Measurements from ENCODE around the gene MCHR1. TPM values are rescaled to one million over a fixed set of nuclear protein-coding genes. Genes with fewer than 3 reads are reported as not detected.

The MCHR1 gene
- total RNA-seq, 1 donor: under 0.01 TPM

DNA sequence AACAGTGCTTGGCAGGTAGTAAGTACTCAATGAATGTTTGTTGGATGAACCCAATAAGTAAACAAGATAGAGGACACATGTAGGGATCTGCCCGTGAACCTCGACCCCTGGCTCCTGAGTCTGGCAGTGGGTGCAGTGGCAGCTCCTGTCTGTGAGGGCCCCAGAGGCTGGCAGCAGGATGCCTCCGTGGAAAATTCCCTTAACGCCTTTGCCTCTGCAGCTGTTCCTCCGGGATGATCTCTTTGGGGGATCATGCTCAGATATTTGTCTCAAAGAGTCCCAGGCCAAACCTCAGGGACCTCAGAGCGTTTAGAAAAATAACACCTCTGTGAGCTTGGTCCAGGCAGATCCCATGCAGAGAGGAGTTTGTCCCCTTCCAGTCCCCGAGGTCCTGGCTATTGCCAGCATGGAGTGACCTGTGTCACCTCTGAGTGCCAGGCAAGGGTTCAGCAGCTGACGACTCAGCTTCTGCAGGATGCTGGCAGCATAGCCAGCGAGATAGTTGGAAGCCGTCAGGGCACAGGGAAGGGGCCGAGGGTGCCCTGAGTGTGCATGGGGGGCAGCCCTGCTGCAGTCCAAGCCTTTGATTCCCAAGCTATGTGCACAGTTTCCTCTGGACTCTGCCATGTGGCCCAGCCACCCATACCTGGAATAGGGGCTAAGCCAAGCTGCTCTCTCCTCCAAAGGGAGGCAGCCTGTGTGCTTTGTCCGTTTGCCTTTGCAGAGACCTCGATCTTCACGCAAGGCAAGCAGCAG, 613 bp upstream of the MCHR1 start:
- DNase-seq (ENCODE audit: low read depth): no peak
- H3K4me3 ChIP-seq (ENCODE audit: low read depth, low read length): no peak overlapping the region
- TF ChIP-seq, protein P1, sequence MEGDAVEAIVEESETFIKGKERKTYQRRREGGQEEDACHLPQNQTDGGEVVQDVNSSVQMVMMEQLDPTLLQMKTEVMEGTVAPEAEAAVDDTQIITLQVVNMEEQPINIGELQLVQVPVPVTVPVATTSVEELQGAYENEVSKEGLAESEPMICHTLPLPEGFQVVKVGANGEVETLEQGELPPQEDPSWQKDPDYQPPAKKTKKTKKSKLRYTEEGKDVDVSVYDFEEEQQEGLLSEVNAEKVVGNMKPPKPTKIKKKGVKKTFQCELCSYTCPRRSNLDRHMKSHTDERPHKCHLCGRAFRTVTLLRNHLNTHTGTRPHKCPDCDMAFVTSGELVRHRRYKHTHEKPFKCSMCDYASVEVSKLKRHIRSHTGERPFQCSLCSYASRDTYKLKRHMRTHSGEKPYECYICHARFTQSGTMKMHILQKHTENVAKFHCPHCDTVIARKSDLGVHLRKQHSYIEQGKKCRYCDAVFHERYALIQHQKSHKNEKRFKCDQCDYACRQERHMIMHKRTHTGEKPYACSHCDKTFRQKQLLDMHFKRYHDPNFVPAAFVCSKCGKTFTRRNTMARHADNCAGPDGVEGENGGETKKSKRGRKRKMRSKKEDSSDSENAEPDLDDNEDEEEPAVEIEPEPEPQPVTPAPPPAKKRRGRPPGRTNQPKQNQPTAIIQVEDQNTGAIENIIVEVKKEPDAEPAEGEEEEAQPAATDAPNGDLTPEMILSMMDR (IDR thresholded peaks at IDR 0.05; ENCODE audit: insufficient read depth, low read length): no peak

DNA sequence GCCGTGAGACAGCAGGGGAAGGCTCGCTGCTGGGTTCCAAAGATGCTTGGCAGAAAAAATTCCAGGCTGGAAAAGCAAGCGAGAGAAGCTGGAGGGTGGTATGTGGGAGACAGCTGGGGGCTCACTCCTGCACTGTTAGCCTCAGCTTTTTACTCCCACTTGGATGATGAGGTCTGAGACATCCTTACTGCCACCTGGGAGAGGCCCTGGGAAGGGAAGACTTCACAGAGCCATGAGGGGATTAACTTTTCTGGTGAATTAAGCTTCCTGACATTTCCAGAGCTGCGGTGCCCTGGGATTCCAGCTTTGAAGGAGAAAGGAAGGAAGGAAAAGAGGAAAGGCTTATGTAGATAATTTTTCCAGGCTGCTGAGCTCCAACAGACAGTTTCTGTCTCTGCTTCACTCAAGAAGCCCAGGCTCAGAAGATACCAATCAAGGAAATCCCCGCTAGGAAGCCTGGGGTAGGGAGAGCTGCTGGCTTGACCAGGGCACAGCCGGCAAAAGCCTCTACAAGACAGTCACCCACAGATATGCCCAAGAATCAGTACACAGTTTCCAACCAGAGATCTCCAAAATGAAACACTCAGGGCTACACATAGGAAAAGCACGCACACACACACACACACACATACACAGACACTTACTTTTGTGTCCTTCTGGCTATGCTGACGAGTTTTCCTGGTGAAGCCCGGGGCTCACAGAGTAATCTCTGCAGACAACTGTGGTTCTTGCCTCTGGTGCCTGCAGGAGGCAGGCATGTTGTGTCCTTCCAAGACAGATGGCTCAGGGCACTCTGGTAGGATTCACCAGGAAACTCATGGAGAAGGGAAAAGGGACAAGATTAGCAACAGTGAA, 907 bp downstream of the MCHR1 start:
- TF ChIP-seq, protein P1 (IDR thresholded peaks at IDR 0.05; ENCODE audit: insufficient read depth, low read length): peak; percentile 4
- DNase-seq (ENCODE audit: low read depth): peak; percentile 18
- no peak overlapping the region for H3K4me3 ChIP-seq (ENCODE audit: low read depth, low read length)

DNA sequence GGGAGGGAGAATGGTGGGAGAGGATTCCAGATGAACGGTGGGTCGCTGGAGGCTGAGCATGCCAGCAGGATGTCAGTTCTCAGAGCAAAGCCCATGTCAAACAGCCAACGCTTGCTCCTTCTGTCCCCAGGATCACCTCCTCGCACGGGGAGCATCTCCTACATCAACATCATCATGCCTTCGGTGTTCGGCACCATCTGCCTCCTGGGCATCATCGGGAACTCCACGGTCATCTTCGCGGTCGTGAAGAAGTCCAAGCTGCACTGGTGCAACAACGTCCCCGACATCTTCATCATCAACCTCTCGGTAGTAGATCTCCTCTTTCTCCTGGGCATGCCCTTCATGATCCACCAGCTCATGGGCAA, 1.5 kb downstream of the MCHR1 start:
- H3K4me3 ChIP-seq (ENCODE audit: low read depth, low read length): no peak overlapping the region
- no peak for DNase-seq (ENCODE audit: low read depth)
- TF ChIP-seq, protein P1 (IDR thresholded peaks at IDR 0.05; ENCODE audit: insufficient read depth, low read length): no peak

DNA sequence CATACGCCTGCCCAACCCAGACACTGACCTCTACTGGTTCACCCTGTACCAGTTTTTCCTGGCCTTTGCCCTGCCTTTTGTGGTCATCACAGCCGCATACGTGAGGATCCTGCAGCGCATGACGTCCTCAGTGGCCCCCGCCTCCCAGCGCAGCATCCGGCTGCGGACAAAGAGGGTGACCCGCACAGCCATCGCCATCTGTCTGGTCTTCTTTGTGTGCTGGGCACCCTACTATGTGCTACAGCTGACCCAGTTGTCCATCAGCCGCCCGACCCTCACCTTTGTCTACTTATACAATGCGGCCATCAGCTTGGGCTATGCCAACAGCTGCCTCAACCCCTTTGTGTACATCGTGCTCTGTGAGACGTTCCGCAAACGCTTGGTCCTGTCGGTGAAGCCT, 2.2 kb downstream of the MCHR1 start:
- H3K4me3 ChIP-seq (ENCODE audit: low read depth, low read length): no peak overlapping the region
- no peak for DNase-seq (ENCODE audit: low read depth)
- TF ChIP-seq, protein P1 (IDR thresholded peaks at IDR 0.05; ENCODE audit: insufficient read depth, low read length): no peak

DNA sequence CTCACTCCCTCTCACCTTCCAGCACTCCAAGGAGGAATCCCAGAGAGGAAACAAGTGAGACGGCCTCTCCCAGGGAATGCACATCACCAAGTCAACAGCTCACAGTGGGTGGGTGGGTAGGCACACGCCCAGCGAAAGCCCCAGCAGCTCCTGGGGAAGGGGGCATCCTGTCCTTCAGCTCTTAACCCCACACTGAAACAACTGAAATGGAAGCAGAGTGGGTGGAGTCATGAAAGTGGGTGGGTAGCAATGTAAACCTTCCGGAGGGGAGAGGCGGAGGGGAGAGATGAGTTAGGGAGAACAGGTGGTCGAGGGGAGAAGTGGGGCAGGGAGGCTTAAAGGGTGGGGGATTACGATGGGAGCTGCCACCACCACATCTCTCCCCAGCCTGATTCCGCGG, 5.4 kb downstream of the MCHR1 start:
- DNase-seq (ENCODE audit: low read depth): no peak
- H3K4me3 ChIP-seq (ENCODE audit: low read depth, low read length): no peak overlapping the region
- TF ChIP-seq, protein P1 (IDR thresholded peaks at IDR 0.05; ENCODE audit: insufficient read depth, low read length): no peak

DNA sequence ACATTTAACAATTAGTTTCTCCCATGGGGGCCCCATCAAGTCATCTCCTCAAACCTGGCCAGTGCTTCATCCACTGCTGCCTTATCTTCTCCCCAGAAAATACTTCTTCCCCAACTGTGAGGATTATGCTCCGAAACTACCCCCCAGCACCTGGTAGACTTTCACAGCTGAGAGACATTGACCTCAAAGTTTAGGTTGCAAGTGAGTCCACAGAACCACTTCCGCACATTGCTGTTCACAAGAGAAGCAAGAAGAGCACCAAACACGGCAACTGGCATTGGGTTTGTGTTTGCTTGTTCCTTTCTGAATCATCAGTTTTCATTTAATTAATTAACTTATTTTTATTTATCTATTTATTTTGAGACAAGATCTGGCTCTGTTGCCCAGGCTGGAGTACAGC, 6.1 kb downstream of the MCHR1 start:
- TF ChIP-seq, protein P1 (IDR thresholded peaks at IDR 0.05; ENCODE audit: insufficient read depth, low read length): no peak
- H3K4me3 ChIP-seq (ENCODE audit: low read depth, low read length): no peak overlapping the region
- DNase-seq (ENCODE audit: low read depth): no peak
